Stimulated activated CD4-positive, alpha-beta T cell treated with anti-CD3 and anti-CD28 coated beads, Interleukin-4, amount 100 ng/mL, for 4 hours (primary cell): ENCODE results near the gene DCTN4.

Experiments used
- DNase-seq, 2 experiments: peaks; one replicate each; pipeline ENCODE4 v3.0.0-alpha.2; 2020

DCTN4 gene

DNA sequence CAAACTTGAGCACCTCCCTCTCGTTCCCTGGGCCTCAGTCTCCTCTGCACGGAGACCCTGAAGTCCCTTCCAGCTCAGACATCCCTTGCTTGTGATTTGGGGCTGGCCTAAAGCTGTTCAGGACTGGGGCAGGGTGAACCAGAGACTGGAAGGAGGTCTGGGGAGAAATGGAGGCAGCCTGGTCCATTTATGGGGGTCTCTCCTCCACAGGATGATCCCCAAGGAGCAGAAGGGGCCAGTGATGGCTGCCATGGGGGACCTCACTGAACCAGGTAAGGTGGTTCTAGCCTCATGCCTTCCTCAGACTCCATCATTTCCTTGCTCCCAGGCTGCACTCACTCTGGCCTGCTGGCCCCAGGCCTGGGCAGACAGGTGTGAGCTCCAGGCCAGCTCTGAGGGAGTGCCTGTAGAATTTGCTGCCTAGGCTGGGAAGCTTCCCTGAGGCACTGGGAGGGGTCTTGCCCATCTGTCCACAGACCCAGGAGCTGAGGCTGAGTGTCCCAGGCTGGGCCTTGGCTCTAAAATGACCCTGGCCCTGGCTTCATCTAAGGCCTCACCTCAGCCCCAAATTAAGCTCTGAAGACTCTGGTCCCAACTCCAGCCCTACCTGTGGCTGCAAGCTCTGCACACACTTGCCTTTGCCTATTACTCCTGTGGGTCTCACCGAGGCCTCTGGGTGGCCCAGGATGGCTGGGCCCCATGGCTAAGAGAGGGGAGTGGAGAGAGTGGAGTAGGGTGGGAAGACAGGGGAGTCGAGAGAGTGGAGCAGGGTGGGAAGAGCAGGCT, 95.9 kb downstream of the DCTN4 start:
- DNase-seq = no peak

DNA sequence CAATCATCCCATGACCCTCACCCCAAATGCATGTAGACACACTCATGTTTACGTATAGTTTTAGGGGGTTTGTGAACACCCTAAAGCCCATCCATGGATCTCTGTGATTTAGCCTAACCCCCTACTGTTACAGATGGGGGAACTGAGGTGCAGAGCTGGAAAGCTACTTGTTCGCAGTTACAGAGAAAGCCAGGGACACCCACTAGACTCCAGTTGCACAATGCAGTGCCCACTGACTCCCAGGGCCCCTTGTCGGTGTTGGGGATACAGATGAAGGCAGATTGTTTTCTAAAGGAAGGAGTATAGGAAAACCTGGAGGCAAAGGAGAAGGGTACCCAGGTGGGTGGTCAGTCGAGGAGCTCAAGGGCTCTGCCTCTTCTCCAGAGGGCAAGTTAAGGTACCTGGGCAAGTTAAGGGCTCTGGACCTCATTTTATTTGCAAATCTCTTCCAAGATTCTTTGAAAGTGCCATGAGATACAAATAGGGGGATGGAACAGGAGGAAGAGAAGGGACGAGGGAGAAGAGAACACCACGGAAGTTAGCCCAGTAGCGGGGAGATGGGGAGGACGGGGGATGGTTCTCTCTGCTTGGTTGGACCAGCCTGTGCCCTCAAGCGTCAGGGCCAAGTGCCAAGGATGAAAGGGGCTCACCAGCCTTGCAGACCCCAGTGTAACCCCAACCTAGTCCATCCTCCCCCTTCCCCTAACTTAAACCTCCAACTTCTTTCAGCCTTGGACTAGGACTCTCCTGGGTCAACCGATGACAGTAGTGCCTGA, 96.8 kb downstream of the DCTN4 start:
- DNase-seq = no peak

DNA sequence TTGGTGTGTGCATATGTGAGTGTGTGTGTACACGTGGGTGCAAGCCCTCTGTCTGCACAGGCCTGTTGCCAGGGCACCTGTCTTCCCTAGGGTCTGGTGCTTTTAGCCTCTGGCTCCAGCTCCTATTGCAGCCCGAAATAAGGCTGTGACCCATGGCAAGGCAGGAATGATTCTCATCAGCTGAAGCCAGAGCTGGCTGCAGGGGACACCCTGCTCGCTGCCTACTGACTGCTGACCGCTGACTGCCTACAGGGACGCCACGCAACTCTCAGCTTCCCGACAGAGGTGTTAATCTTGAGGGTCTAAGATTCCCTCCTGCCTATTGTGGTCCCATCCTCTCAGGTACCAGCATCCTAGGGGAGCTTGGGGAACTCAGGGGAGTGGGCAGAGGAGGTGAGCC, 97.7 kb downstream of the DCTN4 start, which contains the start of gene MYOZ3:
TSS of gene MYOZ3 (plus strand) at position 166 of the 400 bp plus-strand sequence. CDS start 1,691 bp downstream, outside the sequence.
- no peak for DNase-seq

DNA sequence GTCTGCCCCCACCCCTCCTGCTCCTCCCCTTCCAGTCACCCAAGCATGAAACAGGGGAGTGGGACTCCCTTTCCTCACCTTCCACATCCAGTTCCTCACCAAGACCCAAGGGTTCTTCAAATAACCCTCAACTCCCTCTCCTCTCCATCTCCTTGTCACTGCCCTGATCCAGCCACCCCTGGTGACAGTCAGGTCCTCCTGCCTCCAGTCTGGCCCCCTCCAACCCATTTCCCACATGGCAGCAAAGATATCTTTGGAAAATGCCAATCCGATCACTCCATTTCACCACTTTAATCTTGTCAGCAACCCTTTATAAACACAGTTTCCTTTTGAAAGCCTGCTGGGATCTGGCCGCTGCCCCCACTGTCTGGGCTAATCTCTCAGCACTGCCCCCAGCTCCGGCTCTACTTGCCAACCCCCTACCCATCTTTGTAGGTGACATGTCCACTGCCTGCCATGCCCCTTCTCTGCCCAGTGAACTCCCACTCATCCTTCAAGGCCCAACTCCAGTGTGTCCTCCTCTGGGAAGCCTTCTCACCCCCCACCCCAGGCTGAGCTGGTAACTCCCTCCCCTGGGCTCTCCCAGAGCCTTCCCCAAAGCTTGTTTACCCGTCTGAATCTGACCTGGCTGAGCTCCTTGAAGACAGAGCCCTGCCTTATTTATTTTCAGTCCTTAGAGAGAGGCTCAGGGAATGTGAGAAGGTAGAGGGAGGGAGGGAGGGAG, 98.5 kb downstream of the DCTN4 start:
- no peak for DNase-seq

DNA sequence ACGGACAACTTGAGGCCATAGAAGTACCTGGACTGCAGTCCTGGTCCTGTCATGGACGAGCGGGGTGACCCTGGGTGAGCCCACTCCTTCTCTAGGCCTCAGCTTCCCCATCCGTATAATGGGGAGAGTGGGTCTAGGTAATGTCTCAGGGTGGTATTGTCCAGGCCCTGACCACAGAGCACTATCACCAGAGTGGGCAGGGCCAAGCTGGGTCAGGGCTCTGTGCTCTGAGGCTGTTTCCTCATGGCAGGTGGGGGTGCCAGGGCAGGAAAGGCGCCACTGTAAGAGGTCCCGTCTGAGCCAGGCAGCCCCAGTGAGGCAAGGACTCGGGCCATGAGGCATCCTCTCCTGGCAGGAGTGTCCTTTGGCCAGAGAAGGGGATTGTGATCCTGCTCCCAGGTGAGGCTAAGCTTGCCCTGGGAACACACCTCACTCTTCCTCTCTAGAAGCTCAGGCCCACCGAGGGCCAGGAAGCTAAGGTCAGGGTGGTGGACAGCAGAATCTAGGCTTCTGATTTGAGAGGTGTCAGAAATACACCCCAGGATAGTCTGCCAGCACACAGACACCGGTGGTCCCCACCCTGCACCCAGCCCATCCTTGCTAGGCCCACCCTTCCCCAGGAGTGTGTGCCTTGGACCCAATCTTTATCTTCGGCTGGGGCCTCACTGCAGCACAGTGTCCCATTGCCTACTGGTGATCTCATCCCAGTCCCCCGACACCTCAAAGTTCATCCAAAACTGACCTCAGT, 99.3 kb downstream of the DCTN4 start:
- DNase-seq = no peak

DNA sequence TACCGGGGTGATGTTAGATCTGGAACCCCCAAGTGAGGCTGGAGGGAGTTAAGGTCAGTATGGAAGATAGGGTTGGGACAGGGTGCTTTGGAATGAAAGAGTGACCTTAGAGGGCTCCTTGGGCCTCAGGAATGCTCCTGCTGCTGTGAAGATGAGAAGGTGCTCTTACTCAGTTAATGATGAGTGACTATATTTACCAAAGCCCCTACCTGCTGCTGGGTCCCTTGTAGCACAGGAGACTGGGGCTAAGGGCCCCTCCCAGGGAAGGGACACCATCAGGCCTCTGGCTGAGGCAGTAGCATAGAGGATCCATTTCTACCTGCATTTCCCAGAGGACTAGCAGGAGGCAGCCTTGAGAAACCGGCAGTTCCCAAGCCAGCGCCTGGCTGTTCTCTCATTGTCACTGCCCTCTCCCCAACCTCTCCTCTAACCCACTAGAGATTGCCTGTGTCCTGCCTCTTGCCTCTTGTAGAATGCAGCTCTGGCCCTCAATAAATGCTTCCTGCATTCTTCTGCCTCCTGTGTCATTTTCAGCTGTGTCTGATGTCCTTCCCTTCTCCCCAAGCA, 100.0 kb downstream of the DCTN4 start:
- DNase-seq = no peak
